ENCODE data around the gene ATP1A3.

Gene ATP1A3

DNA sequence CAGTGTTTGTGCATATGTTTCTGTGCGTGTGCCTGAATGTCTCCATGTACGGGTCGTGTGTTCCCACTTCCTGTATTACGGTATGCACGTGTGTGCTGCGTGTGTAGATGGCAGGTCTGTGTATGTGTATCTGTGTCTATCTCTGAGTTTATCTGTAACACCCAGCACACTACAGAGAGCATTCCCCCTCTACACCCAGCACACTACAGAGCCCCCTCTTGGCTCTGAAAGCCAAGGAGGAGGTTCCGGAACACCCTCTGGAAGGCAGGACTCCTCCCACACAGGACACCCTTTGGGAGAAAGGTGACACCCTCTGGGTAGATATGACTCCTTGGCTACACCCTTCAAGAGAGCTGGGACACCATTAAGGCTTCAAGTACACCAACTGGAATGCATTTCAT is 63.7 kb downstream of the ATP1A3 start:
- TF ChIP-seq, protein P1, sequence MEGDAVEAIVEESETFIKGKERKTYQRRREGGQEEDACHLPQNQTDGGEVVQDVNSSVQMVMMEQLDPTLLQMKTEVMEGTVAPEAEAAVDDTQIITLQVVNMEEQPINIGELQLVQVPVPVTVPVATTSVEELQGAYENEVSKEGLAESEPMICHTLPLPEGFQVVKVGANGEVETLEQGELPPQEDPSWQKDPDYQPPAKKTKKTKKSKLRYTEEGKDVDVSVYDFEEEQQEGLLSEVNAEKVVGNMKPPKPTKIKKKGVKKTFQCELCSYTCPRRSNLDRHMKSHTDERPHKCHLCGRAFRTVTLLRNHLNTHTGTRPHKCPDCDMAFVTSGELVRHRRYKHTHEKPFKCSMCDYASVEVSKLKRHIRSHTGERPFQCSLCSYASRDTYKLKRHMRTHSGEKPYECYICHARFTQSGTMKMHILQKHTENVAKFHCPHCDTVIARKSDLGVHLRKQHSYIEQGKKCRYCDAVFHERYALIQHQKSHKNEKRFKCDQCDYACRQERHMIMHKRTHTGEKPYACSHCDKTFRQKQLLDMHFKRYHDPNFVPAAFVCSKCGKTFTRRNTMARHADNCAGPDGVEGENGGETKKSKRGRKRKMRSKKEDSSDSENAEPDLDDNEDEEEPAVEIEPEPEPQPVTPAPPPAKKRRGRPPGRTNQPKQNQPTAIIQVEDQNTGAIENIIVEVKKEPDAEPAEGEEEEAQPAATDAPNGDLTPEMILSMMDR (IDR thresholded peaks at IDR 0.05): no peak

DNA sequence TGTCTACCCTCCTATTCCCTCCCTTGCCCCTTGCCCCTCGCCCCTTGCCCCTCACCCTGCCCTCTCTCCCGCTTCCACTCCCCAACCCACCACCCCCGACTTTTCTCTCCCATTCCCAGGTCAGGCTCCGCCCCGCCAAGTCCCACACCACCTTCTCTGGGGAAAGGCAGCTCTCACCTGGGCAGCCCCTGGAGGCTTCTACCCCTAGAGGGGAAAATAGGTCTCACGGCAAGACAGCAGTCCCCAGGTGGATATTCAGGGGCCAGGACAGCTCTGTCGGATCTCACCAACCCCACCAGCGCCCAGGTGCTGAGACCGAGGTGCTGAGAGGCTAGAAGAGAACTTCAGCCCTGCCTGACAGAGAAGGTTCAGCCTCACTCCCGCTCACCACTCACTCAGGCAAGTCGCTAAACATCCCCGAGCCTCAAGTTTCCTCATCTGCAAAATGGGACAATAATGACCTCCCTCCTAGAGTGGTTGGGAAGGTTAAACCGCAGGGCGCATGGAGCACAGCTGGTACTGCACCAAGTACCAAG is 64.4 kb downstream of the ATP1A3 start:
- TF ChIP-seq, protein P1 (IDR thresholded peaks at IDR 0.05): no peak

DNA sequence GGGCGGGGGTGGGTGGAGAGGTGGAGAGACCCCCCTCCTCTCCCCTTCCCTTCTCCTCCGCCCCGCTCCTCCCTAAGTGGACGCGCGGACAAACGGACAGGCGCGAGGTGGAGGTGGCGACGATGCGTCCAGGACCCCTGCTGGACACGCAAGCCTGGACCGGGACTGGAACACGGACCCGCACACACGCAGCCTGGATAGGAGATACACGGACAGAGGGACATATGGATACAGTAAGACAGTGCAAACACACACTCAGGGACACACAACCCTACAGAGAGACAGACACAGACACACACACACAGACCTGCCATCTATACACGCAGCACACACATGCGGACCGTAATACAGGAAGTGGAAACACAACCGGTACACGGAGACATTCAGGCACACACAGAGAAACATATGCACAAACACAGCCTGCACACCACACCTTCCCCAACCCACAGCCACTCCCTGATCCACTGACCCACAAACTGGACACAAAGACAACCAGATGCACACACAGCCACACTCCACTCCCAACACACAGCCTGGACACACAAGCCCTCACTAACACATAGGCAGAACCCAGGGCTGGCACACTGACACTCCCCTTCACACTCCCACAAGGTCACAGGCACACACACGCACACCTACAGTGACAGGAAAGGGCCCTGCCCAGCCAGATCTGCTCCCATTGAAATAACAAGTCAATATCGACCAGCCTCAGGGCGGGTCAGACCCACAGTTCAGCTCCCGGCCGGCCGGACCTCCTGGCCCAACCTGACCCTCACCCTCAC is 65.1 kb downstream of the ATP1A3 start:
- TF ChIP-seq, protein P1 (IDR thresholded peaks at IDR 0.05): no peak

DNA sequence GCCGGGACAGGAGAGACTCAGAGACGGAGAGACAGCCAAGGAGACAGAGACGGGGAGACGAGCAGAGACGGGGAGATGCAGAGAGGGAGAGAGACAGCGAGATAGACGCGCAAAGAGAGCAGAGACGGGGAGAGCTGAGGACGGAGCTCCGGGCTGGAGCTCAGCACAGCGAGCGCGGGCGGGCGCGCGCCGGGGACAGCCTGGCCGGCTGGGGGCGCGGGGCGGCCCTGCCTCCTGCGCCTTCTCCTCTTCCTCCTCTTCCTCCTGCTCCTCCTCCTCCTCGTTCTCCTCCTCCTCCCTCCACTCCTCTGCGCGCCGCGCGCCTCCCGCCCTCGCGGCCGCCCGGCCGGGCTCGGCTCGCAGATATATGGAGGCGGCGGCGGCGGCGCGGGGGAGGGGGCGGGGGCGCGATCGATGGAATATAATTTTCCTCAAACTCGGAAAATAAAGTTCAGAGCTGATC is 65.8 kb downstream of the ATP1A3 start, which contains the start of gene ERFL:
ERFL (minus strand) TSS at position 229 of the 463 bp plus-strand sequence. CDS start 15,530 bp downstream, outside the sequence.
- TF ChIP-seq, protein P1 (IDR thresholded peaks at IDR 0.05): no peak

DNA sequence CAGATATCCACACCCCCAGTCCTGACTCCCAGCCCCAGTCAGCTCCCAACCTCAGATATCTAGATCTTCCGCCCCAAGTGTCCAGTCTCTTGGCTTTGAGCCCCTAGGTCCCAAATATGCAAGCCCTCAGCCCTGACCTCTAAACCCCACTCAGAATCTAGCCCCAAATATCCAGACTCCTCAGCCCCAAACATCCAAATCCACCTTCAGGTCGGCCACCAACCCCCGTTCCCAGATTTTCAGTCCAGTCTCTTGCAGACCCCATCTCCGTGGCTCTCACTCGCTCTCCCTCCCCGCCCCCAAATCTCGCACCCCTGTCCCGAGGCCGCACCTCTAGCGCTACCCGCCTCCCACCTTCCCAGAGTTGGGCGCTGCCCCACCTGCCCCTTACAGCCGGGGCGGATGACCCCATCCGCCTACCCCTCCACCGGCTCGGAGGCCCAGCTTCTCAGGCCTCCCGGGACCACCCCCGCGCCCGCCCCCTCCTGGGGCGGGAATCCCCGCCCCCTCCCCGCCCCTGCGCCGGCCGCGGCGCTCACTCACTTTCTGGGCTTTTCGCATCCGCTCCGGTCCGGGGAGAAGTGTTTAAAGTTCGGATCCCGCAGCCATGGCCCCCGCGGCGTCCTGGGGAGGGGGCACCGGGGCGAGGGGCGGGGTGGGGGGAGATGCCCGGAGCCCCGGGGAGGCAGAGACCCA is 66.4 kb downstream of the ATP1A3 start:
- TF ChIP-seq, protein P1 (IDR thresholded peaks at IDR 0.05): no peak

DNA sequence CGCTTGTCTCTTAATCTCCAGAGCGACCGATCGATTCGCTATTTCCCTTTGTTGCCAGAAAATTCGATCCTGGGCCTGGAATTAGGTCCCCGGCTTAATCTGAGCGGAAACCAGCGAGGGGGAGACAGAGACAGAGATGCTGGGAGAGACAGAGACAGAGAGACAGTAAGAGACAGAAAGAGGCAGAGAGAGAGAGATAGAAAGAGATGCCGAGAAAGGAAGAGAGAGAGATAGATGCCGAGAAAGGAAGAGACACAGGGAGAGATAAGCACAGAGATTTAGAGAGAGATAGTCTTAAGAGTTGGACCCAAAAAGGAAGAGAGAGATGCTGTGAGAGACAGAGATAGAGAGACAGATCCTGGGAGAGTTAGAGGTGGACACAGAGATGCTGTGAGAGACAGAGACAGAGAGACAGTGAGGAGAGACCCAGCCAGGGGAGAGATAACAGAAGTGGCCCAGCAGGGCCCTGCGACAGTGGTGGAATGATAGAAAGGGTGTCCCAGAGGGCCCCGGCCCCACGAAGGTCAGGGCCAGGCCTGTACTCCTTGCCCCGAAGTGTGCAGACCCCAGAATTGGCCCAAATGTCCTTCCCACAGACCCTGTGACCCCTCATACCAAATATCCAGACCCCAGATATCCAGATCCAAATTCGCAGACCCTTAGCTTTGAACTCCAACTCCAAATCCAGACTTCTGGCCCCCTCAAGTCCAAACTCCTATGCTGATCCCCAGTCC is 67.1 kb downstream of the ATP1A3 start:
- TF ChIP-seq, protein P1 (IDR thresholded peaks at IDR 0.05): no peak
